GM10266 (cell line): ENCODE results near the gene LY9.
A peak's percentile ranks its signal among the peaks of the same experiment; 100 is the strongest.

Experiments
- DNase-seq: peaks from one replicate; pipeline ENCODE4 v3.0.0; 2012; ENCODE audit errors: extremely low spot score
- TF ChIP-seq, protein P1 (sequence below): IDR thresholded peaks from 2 replicates; pipeline ENCODE4 v1.5.1; 2012; ENCODE audit warnings: mild to moderate bottlenecking, low read depth; ENCODE audit not compliant: control insufficient read depth, insufficient read depth; ENCODE audit errors: missing control alignments

Gene LY9

DNA sequence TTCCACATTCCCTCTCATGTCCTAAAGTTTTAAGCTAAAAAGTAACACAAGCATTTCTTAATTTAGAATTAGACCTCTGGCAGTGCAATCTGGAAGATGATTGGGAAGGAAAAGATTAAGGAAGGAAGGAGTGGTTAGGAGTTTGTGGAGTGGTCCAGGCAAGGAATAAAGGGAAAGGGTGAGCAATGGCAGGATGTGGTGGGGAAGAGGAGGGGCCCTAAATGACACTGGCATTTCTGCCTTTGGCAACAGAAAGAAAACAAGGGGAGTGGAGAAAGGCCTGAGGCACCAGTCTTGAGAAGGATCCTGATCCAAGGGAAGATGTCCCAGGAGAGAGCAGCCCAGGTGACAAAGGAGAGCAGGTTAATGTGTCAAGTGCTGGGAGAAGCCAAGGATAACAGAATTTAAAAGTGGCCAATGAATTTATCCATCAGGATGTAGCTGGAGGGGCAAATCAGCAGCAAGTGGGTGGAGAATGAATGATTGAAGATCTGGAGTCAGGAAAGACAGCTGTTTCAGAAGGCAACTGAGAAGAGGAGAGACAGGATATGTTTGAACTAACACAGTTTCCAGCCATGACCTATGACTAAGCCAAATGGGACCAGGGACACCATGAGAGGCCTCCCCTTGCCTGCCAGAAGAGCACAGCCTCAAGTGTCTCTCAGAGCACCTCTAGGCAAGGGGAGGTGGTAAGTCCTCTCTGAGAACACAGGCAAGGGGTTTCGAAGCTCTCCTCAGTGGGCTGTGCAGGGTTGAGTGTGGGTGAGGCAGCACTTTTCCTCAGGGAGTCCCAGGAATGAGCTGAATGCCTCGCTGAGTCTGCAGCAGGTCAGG, 20.9 kb upstream of the LY9 start:
- no peak for DNase-seq
- TF ChIP-seq, protein P1, sequence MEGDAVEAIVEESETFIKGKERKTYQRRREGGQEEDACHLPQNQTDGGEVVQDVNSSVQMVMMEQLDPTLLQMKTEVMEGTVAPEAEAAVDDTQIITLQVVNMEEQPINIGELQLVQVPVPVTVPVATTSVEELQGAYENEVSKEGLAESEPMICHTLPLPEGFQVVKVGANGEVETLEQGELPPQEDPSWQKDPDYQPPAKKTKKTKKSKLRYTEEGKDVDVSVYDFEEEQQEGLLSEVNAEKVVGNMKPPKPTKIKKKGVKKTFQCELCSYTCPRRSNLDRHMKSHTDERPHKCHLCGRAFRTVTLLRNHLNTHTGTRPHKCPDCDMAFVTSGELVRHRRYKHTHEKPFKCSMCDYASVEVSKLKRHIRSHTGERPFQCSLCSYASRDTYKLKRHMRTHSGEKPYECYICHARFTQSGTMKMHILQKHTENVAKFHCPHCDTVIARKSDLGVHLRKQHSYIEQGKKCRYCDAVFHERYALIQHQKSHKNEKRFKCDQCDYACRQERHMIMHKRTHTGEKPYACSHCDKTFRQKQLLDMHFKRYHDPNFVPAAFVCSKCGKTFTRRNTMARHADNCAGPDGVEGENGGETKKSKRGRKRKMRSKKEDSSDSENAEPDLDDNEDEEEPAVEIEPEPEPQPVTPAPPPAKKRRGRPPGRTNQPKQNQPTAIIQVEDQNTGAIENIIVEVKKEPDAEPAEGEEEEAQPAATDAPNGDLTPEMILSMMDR, result no peak

DNA sequence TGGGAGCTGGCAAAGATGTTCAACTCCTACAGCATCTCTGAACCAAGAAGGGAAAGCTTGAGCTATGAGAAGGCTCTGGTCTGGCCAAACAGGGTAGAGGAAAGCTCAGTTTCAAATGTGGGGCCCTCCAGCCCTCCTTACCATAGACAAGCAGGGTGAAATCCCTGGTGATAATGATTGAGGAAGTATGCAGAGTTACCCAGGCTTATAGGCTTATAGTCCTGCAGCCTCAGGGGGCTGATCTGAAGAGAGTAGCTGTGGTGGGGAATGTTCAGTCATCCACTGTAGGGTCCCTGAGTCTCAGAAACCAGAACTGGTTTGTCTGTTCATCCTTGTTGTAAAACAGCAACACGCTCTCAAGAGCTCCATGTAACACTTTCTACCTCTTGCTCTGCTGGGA, 19.8 kb upstream of the LY9 start:
- TF ChIP-seq, protein P1, result no peak
- no peak for DNase-seq

DNA sequence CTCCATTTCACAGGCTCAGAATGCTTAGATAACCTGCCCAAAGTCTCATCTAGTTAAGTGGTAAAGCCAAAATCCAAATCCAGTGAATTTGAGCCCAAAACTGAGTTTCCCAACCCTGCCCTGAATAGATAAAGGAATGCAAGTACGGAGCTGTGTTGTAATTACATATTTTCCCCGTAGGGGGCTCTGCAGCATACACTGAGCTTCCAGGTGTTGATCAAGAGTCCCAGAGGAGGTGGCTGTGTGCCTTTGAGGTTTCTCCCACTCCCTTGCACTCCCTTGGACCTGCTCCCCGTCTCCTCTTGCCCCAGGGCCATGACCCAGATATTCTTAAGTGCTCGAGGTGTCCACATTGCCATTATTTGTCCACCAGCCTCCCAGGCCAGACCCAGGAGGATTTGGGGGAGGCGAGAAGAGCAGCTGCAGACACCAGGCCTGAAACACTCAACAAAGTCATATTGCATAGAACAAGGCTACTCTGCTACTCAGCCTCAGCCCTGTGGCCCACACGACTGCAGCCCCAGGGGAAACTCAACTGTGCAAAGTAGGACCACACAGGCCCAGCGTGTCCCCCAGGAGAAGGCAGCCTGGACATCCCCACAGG, 18.4 kb upstream of the LY9 start:
- TF ChIP-seq, protein P1, result peak; percentile 74
- no peak for DNase-seq

DNA sequence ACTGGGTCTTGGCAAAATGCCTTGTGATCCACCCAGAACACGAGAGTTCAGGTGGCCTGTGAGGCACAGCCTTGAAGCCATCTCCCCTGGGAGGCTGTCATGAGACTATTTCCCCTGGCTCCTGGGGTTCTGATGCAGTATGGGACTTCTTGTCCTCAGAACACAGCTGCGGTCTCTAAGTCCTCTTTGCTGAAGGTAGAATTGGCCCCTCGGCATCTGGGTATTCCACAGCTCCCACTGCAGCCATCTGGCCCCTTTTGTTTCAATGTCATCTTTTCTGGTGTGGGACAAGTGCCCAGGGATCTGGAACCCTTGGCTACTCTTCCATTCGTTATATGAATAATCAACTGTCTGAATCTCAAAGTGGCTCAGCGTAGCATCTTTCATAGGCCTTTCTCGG, 17.0 kb upstream of the LY9 start:
- TF ChIP-seq, protein P1, result no peak
- no peak for DNase-seq

DNA sequence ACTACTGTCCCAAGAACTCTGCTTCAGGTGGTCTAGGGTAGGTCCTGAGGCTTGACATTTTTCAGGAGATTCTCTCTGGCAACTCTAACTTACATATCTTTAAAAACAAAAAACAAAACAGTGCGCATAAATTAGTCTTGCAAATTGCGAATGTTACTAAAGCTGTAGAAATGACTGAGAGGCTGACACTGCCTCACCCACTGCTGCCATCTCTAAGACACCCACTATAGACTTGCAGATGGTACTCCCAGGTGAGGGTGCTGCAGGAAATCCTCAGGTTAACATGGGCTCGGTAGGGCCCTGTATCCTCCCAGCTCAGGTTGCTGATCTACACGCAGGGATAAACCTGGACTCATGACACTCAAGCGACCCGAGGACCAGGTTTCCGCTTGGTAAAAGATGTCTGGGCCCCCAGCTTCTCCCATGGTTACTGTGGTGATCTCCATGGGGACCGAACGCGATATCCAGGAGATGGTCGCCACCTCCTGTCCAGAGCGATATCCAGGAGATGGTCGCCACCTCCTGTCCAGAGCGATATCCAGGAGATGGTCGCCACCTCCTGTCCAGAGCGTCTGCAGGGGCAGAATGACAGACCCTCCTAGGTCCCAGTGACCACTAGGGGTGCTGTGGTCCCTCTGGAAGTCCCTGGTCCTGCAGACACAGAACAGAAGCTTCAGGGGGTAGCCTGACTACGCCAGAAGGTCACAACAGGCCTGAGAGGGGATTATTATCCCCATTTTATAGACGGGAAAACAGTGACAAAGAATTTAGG, 16.2 kb upstream of the LY9 start:
- TF ChIP-seq, protein P1, result peak; percentile 62
- DNase-seq, result no peak

DNA sequence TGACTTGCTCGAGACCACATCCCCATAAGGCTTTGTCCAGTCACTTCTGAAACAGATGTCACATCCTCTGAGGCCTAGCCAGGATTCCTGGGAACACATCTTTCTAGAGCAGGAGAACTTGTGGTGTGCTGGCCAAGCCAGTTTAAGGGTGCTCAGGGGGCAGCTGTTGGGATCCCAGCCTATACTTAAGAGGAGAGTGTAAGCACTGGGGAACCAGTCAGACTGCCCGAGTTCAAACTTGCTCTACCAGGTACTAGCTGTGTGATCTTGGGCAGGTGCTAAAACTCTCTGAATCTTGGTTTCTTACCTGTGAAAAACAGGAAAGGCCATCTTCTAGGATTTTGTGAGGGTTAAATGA, 15.6 kb upstream of the LY9 start:
- no peak for DNase-seq
- TF ChIP-seq, protein P1, result no peak
